GM19467 (cell line): ENCODE measurements around the gene NRK.
"Not testable (repeated sequence)": the region's sequence is repeated elsewhere in the genome, so short reads cannot be mapped to it uniquely, and the experiment has no call there.

Experiments
- ATAC-seq: cut with Tn5 transposase; IDR thresholded peaks from one replicate; pipeline ENCODE4 v1.9.1; 2021; ENCODE audit warnings: mild to moderate bottlenecking, moderate library complexity; ENCODE audit not compliant: unreplicated experiment

NRK gene

GRCh38 chrX:105882581-105883275, 60.4 kb downstream of the NRK start:
- no peak for ATAC-seq

GRCh38 chrX:105894721-105895120, 72.4 kb downstream of the NRK start:
- ATAC-seq = no peak

GRCh38 chrX:105909576-105909975, 87.2 kb downstream of the NRK start:
- no peak for ATAC-seq

GRCh38 chrX:105910563-105911105, 88.3 kb downstream of the NRK start:
- ATAC-seq = no peak

- no peak for ATAC-seq
Observed at GRCh38 chrX:105945266-105945665, 122.9 kb downstream of the NRK start.

- no peak for ATAC-seq
Observed at GRCh38 chrX:105969487-105969886, 147.1 kb downstream of the NRK start.

- no peak for ATAC-seq
Observed at GRCh38 chrX:105972690-105973386, 150.5 kb downstream of the NRK start.

GRCh38 chrX:105973387-105973739, 151.0 kb downstream of the NRK start:
- ATAC-seq = no peak

- ATAC-seq = no peak
Observed at GRCh38 chrX:105975382-105975781, 153.0 kb downstream of the NRK start.

GRCh38 chrX:105981772-105982485, 159.6 kb downstream of the NRK start:
- ATAC-seq = no peak

DNA sequence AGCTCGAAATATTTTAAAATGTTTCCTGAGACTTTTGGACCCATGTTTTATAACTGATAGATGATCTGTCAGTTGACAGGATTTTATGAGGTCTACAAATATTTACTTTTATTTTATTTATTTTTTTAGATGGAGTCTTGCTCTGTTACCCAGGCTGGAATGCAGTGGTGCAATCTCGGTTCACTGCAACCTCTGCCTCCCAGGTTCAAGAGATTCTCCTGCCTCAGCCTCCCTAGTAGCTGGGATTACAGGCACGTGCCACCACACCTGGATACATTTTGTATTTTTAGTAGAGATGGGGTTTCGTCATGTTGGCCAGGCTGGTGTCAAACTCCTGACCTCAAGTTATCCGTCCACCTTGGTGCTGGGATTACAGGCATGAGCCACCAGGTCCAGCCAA, 166.1 kb downstream of the NRK start:
- ATAC-seq = not testable (repeated sequence)

DNA sequence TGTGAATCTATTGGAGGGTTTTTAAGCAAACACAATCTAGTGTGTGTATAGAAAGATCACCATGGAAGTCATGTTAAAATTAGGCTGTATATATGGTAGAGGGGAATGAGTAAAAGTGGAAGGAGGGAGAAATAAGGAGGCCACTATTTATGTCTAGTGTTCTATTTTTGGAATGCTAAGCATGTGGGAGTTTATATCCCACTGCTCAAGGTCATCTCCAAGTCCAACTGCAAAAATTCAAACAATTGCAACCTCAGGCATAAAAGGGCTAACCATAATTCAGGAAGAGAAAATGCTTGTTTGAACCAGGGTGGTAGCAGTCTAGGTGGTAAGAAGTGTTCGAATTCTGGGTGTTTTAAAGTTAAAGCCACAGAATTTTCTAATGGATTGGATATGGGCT, 177.0 kb downstream of the NRK start:
- ATAC-seq = no peak

GRCh38 chrX:106000203-106000602, 177.9 kb downstream of the NRK start:
- ATAC-seq = no peak

- not testable (repeated sequence) for ATAC-seq
Observed at GRCh38 chrX:106000609-106001008, 178.3 kb downstream of the NRK start.

DNA sequence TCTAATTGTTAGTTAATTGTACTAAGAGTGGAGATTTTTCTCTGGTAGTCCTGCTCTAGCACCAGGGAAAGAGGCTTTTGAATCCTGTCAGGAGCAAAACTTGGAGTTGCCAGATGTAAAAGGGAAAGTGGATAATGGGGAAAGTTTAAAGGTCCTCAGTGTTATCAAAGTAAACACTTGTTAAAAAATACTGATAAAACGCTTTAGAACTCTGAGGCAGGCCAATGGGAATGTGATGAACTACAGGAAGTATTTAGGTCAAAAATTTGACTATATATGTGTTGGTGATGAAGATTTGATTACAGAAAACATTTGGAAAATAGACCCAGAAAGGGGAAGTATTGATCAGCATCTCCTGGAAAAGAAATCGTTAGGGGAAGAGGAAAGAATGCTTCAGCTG, 183.3 kb downstream of the NRK start:
- no peak for ATAC-seq

- no peak for ATAC-seq
Observed at GRCh38 chrX:106007815-106008214, 185.5 kb downstream of the NRK start.
